HAP-1 (cell line): Measurements from ENCODE around the gene ZNF189.
A peak's percentile ranks its signal among the peaks of the same experiment; 100 is the strongest.

Source experiments
- DNase-seq, 2 experiments: peaks; one replicate each; pipeline ENCODE4 v3.0.0-alpha.2; 2016 to 2020; ENCODE audit warnings: low spot score in 2 of 2
- H3K27me3 ChIP-seq: fragments of 250-450 bp; sonication (Bioruptor Pico); 2 replicates; pipeline ENCODE4 v1.5.1; 2020; ENCODE audit warnings: low read depth, mild to moderate bottlenecking, moderate library complexity
- H3K36me3 ChIP-seq: fragments of 250-450 bp; sonication (Bioruptor Pico); replicated peaks from 2 replicates; pipeline ENCODE4 v1.5.1; 2020; ENCODE audit warnings: mild to moderate bottlenecking
- H3K4me1 ChIP-seq: fragments of 250-450 bp; sonication (Bioruptor Pico); 2 replicates; pipeline ENCODE4 v1.5.1; 2020; ENCODE audit warnings: mild to moderate bottlenecking
- H3K4me3 ChIP-seq: fragments of 250-450 bp; sonication (Bioruptor Pico); 2 replicates; pipeline ENCODE4 v1.5.1; 2020; ENCODE audit warnings: mild to moderate bottlenecking, moderate library complexity
- H3K9me3 ChIP-seq: fragments of 250-450 bp; sonication (Bioruptor Pico); 2 replicates; pipeline ENCODE4 v1.5.1; 2020; ENCODE audit warnings: mild to moderate bottlenecking, moderate library complexity
- in situ Hi-C: fragments of 300-500 bp; cut with MboI; formaldehyde crosslinking; loops from 3 replicates; pipeline ENCODE4 v1.14.3; 2020; ENCODE audit warnings: low sequenced_read_pairs, inconsistent platforms, mixed read lengths

ZNF189 gene

DNA sequence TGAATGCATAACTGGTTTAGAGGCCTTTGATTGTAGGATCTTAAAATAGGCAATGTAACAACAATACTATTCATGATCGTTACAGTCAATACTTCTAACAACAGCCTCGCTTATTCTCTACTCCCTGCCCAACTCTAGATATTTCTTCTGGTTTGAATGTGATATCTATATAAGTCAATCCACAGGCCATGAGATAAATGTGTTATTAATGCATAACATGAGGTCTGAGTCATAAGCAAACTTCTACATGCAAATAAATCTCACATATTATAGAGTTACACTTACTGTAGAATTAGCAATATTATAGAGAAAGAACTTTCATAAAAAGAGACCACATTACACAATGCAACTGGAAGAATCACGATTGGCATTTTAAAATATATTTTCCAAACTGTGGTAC, 39.9 kb downstream of the ZNF189 start:
- Histone ChIP-seq H3K9me3 (no peaks in the 10 kb centered on the region), H3K27me3 (peaks cover 12% of the 10 kb centered on the region), H3K4me3 (no peak overlapping the region), H3K4me1 (no peaks in the 10 kb centered on the region), H3K36me3 (no peaks in the 10 kb centered on the region)
- in situ Hi-C loops, result no loop called here
- no peak for DNase-seq

DNA sequence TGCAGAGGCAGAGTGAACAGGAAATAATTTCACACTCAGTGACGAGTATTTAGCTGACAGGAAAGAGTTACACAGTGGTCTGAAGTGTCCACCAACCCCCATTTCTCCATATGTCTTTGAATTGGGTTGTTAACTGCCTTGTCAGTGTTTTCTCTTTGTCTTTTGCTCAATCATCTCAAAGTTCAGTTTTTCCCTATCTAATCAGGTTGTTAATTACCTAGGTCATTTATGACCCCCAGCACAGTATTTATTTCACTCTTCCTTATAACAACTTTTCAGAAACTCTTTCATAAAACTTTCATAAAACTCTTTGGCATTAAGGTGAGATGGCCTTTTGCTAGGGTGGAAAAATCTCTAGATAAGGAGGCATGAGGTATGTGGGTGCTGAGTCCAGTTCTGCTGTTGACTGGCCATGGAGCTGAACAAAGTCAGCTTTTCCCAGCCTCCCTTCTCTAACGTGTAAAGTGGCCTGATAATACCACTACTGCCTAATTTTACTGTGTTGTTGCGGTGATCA, 42.1 kb downstream of the ZNF189 start:
- in situ Hi-C loops, result no loop called here
- Histone ChIP-seq H3K27me3 (peaks cover 12% of the 10 kb centered on the region; the same call in 1 of the 2 replicates), H3K9me3 (no peaks in the 10 kb centered on the region)

DNA sequence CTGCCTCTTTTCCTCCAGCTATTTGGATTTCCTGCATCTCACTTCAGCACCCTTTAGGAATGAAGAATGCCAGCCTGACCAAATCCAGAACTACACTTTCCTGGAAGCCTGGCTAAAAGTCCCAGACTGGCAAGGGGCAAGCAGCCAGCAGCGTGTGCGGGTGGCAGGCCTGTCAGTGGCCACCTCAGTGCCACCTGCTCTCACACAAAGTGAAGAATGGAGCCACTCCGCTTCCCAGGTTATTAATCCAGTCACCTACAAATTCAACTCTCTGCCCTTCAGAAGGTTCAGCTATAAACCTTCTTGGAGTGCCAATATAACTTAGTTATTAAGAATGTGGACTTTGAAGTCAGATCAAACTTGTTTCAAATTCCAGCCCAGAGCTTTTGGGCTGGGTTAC, 43.7 kb downstream of the ZNF189 start:
- in situ Hi-C loops, result no loop called here
- DNase-seq, result no peak

More for the DNA sequence above, 42.1 kb downstream of the ZNF189 start:
- H3K4me1 ChIP-seq, result no peaks in the 10 kb centered on the region
- DNase-seq, result no peak
- H3K4me3 ChIP-seq, result no peak overlapping the region
- no peaks in the 10 kb centered on the region for H3K36me3 ChIP-seq

DNA sequence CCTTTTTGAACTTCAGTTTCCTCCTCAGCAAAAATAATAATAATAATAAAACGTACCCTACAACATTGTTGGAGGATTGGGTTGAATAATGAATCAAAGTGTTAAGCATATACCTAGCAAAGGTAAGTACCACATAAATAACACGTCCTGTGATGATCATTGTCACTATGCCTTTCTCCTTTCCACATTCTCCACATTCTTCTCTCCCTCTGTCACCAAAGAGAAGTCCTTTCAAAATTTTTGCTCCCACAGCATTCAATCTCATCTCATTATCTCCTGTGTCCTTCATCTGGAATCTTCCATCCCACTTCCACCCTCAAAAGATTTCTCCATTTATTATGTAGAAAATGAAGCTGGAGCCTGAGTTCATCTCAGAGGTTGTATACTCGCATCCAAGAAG, 44.1 kb downstream of the ZNF189 start:
- Histone ChIP-seq H3K4me3 (no peak overlapping the region), H3K9me3 (no peaks in the 10 kb centered on the region), H3K4me1 (no peaks in the 10 kb centered on the region), H3K27me3 (peaks cover 5% of the 10 kb centered on the region; the same call in 1 of the 2 replicates), H3K36me3 (no peaks in the 10 kb centered on the region)
- in situ Hi-C loops, result no loop called here
- no peak for DNase-seq

More for the DNA sequence above, 43.7 kb downstream of the ZNF189 start:
- no peaks in the 10 kb centered on the region for H3K9me3 ChIP-seq
- H3K4me1 ChIP-seq, result no peaks in the 10 kb centered on the region
- H3K4me3 ChIP-seq, result no peak overlapping the region
- peaks cover 5% of the 10 kb centered on the region; the same call in 1 of the 2 replicates for H3K27me3 ChIP-seq
- no peaks in the 10 kb centered on the region for H3K36me3 ChIP-seq

DNA sequence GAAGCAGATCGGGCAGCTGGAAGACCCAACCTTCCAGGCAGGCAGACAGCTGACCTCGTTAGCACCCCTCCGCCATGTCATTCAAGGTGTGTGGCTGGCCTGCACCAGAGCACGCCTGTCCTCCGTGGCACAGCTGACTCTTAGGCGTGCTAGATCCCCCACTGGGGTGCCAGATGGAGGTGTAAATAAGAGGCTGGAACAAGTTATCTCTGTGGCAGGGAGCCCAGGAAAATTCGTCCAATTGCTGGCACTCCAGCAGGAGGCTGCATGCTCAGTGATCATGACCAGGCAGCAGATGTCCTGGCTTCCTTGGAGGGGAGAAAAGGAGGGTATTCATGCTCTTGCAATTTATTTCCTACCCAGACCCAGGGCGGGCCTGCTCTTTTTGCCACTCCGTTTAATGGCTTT, 44.7 kb downstream of the ZNF189 start:
- no peaks in the 10 kb centered on the region for H3K9me3 ChIP-seq
- DNase-seq, result no peak
- H3K4me1 ChIP-seq, result no peaks in the 10 kb centered on the region
- H3K4me3 ChIP-seq, result no peak overlapping the region
- in situ Hi-C loops, result no loop called here
- H3K27me3 ChIP-seq, result peaks cover 5% of the 10 kb centered on the region; the same call in 1 of the 2 replicates
- no peaks in the 10 kb centered on the region for H3K36me3 ChIP-seq

DNA sequence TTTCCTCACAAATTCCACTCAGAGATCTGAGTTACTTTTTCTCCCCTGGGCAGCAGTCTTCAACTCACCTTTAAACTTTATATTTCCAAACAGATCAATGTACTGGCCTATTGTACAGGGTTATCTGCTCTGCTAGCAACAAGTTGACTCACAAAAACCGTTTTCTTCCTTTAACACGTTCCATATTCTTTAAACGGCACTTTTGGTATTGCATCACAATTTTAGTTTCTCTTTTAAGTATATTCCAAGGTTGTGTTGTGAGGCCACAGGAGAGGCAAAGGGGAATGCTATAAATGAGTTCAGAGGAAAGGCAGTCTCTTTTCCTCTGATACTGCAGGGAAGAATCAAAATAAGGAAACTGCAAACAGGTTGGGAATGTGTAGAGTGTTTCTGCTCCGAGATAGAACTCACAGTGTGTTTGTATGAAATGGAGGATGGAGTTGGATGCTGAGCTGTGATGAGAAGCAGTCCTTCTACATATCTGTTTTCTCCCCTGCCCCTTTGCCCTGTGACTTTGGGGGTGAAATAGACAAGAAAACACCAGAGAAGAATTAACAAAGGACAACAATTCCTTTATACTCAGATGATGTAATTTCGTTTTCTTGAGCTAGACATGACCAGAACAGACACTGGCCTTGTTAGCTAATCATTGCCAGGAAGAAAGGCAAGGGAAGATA, 46.8 kb downstream of the ZNF189 start:
- Histone ChIP-seq H3K27me3 (0 out of 2 replicates have a peak, but pooled peaks cover 3% of the 10 kb centered on the region), H3K36me3 (no peaks in the 10 kb centered on the region), H3K9me3 (no peaks in the 10 kb centered on the region), H3K4me1 (no peaks in the 10 kb centered on the region; the same call in 1 of the 2 replicates), H3K4me3 (no peak overlapping the region)
- DNase-seq, result no peak
- in situ Hi-C loops, result no loop called here

DNA sequence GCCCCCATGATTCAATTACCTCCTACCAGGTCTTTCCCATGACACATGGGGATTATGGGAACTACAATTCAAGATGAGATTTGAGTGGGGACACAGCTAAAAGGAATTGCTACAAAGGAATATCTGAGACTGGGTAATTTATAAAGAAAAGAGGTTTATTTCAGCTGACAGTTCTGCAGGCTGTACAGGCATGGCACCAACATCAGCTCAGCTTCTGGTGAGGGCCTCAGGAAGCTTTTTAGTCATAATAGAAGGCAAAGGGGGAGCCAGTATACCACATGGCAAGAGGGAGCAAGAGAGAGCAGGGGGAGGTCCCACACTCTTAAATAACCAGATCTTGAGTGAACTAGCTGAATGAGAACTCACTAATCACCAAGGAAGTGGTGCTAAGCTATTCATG, 48.1 kb downstream of the ZNF189 start:
- H3K27me3 ChIP-seq, result 0 out of 2 replicates have a peak, but pooled peaks cover 3% of the 10 kb centered on the region
- H3K9me3 ChIP-seq, result no peaks in the 10 kb centered on the region
- DNase-seq, result no peak
- in situ Hi-C loops, result no loop called here
- no peaks in the 10 kb centered on the region for H3K36me3 ChIP-seq
- H3K4me3 ChIP-seq, result no peak overlapping the region
- no peaks in the 10 kb centered on the region; the same call in 1 of the 2 replicates for H3K4me1 ChIP-seq

DNA sequence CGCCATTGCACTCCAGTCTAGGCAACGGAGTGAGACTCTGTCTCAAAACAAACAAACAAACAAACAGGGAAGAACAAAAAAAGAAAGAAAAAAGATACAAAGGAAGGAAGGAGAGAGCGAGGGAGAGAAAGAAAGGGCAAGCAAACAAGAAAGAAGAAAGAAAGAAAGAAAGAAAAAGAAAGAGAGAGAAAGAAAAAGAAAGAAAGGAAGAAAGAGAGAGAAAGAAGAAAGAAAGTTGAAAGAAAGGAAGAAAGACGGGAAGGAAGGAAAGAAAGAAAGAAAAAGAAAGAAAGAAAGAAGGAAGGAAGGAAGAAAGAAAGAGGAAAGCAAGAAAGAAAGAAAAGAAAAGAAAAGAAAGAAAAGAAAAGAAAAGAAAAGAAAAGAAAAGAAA, 50.0 kb downstream of the ZNF189 start:
- Histone ChIP-seq H3K9me3 (no peaks in the 10 kb centered on the region), H3K4me3 (no peak overlapping the region; the same call in 1 of the 2 replicates), H3K27me3 (0 out of 2 replicates have a peak, but pooled peaks cover 3% of the 10 kb centered on the region), H3K36me3 (no peaks in the 10 kb centered on the region), H3K4me1 (no peaks in the 10 kb centered on the region; the same call in 1 of the 2 replicates)
- in situ Hi-C loops, result no loop called here
- no peak for DNase-seq

DNA sequence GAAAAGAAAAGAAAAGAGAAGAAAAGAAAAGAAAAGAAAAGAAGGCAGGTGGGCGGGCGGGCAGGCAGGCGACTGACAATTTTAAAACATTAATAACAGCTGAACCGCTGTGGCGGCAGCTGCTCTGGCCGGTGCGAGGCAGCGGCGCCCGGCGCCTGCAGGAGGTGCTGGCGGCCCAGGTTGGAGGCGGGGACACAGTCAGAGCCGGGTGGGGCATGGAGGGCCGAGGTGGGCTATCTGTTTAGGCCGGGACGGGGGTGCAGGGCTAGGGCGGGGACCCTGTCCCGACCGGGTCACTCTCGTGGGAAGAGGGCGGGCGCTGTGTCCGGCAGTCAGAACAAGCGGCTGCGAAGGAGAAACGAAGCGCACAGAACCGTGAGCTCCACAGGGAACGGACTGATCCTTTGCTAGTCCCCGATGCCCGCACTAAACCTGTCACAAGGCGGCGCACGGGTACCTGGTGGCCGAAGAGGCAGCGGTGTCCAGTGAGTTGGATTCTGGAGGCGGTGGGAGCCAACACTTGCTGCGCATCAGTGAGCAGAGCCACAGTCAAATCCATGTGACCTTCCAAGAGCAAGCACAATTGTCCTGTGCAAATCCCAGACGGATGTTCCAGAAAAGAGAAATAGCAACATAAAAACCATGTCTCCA, 50.5 kb downstream of the ZNF189 start:
- H3K4me3 ChIP-seq, result peak overlapping the region; percentile 41
- H3K36me3 ChIP-seq, result no peaks in the 10 kb centered on the region
- peak; percentile 61 to 82 for DNase-seq
- no peaks in the 10 kb centered on the region; the same call in 1 of the 2 replicates for H3K4me1 ChIP-seq
- no peaks in the 10 kb centered on the region for H3K9me3 ChIP-seq
- in situ Hi-C loops, result no loop called here
- no peaks in the 10 kb centered on the region for H3K27me3 ChIP-seq

DNA sequence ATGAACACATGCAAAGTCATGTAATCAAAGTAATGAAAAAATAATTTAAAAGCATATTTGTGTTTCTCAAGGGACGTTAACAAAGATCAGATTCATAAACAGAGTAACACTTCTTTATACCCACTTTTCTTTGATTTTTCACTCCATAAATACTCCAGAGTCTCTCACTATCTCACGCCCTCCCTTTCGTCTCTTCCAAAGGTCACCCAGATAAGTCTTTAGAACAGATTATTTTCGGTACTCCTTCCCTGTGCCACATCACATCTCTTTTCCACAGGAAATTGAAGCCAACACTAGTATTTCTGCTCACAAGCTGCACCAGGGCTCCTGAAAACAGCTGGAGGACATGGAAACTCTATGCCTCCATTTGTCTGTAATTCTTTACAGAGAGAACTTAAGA, 52.3 kb downstream of the ZNF189 start:
- Histone ChIP-seq H3K9me3 (no peaks in the 10 kb centered on the region), H3K27me3 (no peaks in the 10 kb centered on the region), H3K36me3 (no peaks in the 10 kb centered on the region), H3K4me1 (no peaks in the 10 kb centered on the region; the same call in 1 of the 2 replicates), H3K4me3 (no peak overlapping the region)
- DNase-seq, result no peak
- in situ Hi-C loops, result no loop called here

DNA sequence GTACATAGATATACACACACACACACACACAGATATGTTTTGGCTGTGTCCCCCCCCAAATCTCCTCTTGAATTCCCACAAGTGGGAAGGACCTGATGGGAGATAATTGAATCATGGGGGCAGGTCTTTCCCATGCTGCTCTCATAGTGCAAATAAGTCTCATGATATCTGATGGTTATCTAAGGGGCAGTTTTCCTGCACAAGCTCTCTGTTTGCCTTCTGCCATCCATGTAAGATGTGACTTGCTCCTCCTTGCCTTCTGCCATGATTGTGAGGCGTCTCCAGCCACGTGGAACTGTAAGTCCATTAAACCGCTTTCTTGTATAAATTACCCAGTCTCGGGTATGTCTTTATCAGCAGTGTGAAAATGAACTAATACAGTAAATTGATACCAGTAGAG, 52.8 kb downstream of the ZNF189 start:
- no peak for DNase-seq

DNA sequence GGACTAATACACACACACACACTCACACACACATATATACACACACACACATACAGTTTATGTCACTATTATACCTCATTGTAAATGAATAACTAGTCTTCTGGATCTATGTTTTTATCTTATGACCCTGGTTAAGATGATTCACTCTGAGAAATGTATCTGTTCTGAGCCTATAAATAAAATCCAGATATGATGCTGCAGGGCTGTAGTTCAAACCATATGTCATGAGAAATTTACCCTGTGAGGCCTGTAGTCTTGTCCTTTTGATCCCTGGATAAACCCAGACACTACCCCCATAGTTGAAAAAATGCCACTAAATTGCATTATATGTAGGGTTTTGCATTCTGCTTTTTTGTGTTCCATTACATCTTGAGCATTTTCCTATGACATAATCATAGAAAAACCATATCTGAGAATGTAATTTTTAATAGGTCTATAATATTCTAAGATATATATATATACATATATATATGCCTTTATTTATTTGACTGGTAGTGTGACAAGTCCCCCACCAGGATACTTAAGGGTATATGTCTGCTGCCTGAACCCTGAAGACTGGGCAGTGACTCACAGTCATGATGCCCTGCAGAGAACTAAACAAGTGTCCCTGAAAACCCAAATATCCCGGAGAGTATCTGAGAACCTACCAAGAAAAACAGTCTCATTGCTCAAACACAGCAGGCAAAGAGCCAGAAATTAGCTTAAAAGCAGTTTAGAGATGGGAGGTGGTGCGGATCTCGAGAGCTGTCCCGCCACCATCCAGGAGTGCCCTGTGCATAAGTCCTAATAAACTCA, 55.3 kb downstream of the ZNF189 start:
- H3K36me3 ChIP-seq, result no peaks in the 10 kb centered on the region
- in situ Hi-C loops, result no loop called here
- H3K4me3 ChIP-seq, result no peak overlapping the region
- H3K9me3 ChIP-seq, result no peaks in the 10 kb centered on the region
- no peaks in the 10 kb centered on the region; the same call in 1 of the 2 replicates for H3K4me1 ChIP-seq
- no peak for DNase-seq
- no peaks in the 10 kb centered on the region for H3K27me3 ChIP-seq

More for the DNA sequence above, 52.8 kb downstream of the ZNF189 start:
- H3K4me1 ChIP-seq, result no peaks in the 10 kb centered on the region; the same call in 1 of the 2 replicates
- no peaks in the 10 kb centered on the region for H3K36me3 ChIP-seq
- in situ Hi-C loops, result no loop called here
- H3K27me3 ChIP-seq, result no peaks in the 10 kb centered on the region
- no peak overlapping the region for H3K4me3 ChIP-seq
- no peaks in the 10 kb centered on the region for H3K9me3 ChIP-seq

DNA sequence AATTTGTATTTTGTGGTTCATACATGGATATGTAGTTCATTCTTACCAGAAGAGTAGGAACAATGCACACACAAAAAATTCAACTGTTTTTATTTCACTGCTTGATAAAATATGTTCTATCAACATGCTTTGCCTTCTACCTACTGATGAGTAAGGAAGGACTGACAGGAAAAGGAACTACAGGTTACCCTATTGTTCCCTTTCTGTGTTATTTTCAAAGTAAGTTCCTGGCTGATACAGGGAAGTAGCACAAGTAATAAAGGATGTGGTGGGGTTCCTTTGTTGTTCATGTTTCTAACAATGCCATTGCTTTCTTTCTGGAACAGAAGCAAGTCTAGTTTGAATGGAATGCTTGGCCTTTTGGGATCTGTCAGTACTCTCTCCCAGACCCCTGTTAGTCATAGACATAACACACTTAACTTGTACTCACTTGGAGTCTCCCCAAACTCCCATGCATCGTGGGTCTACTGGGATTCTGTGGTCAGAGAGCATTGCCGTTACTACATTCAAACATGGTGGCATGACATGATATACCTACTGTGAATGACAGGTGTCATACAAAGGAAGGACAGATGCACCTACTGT, 57.1 kb downstream of the ZNF189 start:
- Histone ChIP-seq H3K36me3 (no peaks in the 10 kb centered on the region), H3K9me3 (no peaks in the 10 kb centered on the region), H3K4me1 (no peaks in the 10 kb centered on the region), H3K27me3 (no peaks in the 10 kb centered on the region), H3K4me3 (no peak overlapping the region)
- no peak for DNase-seq
- in situ Hi-C loops, result loop anchor here (5.0 kb wide), 1 partner anchor 77 kb away; the partner anchor contains the start of gene RNF20
